Fibroblast of skin of abdomen (primary cell): ENCODE data around the gene ANXA5. TPM values are rescaled to one million over a fixed set of nuclear protein-coding genes. Genes with fewer than 3 reads are reported as not detected.
"Not testable (repeated sequence)": the region's sequence is repeated elsewhere in the genome, so short reads cannot be mapped to it uniquely, and the experiment has no call there.

Experiments used
- DNase-seq: peaks from one replicate; pipeline ENCODE4 v3.0.0-alpha.2; 2013
- polyA plus RNA-seq, 2 experiments: library from polyadenylated mRNA; unstranded; fragments of 120-200 nt; gene quantifications; one replicate each; pipeline ENCODE4 v1.2.1, GENCODE V29; 2013; ENCODE audit not compliant: insufficient read length in 2 of 2

The ANXA5 gene
- polyA plus RNA-seq (2013, experiment 1 of 2; ENCODE audit: insufficient read length): 1,330 TPM
- polyA plus RNA-seq (2013, experiment 2 of 2; ENCODE audit: insufficient read length): 1,330 TPM

DNA sequence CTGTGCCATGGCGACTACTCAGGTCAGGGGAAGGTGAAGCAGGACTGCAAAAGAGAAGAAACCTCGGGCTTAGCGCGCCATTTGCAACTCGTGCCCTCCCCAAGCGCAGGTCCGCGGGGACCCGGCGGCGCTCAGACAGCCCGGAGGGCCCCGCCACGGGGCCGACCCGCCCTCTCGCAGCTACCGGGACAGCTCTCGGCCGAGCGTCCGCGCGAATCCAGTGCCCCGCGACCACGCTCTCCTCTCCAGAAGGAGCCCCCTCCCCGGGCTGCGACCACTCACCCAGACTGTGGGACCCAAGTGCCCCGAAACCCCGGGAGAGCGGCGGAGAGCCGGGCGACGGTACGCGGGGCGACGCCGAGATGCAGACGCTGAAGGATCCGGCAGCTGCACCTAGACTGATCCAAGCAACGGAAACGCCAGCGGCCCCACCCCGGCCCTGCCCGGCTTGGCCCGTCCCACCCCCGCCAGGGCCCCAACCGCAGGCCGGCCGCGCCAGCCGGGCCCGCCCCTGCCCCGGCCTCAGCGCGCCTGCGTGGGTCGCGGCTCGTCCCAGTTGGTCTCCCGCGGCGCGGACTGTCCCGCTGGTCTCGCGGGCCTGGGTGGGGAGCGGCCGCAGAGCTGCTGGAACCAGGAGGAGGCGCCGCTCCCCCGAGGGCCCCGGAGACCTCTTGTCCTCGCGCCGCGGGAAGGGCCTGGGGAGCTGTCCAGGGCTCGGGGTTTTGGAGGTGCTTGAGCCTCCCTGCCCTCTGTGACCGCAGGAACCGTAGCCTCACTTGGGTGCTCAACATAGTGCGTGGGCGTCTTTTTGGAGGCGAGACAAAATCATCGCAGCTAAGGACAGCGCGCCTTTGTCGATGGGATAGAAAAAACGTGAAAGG is at the start of gene ANXA5:
TSS of gene ANXA5 (minus strand) at position 400 of the 881 bp plus-strand sequence. CDS start at position 9, 391 bp downstream.
- peak; percentile 93 for DNase-seq

DNA sequence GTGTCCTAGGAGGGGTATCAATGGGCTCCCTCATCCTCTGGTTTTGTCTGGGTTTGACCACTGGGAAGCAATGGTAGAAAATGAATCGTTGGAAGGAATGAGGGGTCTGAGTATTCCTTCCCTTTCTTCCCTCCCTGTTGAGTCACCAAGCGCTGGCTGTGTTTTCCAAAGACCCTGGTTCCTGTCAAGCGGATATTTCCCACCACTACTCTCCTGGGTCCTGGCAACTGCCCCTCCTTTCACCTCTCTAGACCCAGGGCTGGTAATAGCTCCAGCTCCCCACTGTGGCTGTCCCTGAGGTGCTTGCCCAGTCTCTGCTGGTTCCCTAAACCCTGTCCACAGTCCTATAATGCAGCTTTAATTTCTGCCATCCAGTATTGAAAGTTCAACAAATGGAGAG is 46.0 kb upstream of the ANXA5 start:
- DNase-seq: no peak

DNA sequence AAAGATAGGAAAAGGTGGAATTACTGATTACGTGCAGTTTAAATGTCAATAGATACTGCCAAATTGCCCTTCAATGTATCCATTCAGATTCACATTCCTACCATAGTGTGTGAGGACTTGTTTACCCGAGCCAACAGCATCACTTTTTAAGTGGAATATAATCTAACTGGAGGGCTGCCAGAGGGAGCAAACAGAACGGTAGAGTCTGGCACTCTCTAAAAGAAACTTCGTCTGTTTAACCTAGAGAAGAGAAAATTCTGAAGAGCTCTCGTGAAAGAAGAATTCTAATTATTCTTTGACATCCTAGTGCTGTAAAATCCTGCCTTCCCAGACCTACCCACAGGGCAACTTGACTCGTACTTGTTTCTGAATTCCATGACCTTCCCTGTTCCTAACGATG is 45.0 kb upstream of the ANXA5 start:
- no peak for DNase-seq

DNA sequence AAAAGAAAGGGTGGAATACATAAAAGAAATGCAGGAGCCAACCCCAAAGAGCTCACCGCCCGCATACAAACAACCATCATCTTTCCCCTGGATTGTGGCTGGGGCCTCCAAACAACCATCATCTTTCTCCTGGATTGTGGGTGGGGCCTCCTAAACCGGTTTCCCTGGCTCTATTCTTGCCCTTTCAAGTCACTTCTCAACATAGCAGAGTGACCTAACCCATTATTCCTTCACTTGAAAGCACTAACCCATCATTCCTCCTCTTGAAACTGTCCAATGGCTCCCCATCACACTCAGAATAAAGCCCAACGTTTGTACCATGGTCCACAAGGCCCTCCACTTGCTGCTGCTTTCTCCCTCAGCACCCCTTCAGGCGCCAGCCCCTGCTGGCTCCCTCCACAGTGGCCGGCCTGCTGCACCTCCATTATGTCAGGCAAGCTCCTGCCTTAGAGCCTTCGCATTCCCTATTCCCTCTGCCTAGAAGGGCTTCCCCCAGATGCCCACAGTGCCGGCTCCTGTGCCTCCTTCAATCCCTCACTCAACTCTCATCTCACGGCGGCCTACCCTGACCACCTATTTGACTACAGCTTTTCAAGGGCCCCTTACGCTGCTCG is 44.1 kb upstream of the ANXA5 start:
- DNase-seq: no peak

DNA sequence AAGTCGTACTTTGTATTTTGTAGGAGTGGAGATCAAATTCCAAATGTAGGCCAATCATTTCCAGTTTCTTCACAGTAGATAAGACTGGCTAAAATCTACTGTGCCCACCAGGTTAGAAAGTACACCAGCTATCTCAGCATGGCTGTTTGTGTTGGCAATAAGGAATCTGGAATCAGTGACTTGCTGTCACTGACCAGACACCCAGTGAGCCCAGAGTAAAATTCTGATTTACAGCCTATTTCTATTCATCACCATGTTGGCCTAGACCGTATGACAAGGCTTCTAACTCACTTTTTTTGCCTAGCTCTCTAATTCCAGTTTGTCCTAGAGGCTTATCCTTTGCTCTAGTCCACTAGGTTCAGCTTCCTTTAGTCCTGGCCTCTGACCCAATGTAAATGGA is 42.8 kb upstream of the ANXA5 start:
- no peak for DNase-seq

DNA sequence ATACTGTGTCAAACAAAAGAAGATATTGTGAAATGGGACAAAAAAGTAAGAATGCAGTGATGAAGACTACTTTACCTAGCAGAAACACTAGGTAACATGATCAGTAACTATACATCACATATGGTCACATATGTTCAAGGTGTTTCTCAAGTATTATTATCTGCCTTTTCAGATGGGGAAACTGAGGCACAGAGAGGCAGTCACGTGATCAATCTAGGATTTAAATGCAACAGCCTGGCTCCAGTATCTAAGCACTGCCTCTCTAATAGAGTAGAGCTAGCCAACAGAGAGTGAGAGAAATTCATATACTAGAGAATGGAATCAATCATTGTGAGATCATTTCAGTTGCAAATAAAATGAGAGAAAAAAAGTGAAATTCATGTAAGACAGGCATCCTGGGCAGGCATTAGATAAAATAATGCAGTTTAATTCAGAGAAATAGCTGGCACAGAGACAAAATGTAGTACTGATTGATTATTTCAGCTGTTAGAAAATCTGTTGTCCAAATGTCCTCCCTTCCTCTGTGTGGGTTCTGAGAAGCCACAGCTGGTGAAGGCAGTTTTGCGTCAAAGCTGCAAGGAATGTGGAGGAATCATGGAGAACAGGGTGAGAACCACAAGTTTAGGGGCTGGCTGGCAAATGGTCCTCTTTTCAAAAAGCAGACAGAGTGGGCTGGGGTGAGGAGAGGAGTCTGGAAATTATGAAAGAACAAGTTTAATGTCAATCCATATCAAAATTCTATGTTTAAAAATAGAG is 42.2 kb upstream of the ANXA5 start:
- peak; percentile 82 for DNase-seq

DNA sequence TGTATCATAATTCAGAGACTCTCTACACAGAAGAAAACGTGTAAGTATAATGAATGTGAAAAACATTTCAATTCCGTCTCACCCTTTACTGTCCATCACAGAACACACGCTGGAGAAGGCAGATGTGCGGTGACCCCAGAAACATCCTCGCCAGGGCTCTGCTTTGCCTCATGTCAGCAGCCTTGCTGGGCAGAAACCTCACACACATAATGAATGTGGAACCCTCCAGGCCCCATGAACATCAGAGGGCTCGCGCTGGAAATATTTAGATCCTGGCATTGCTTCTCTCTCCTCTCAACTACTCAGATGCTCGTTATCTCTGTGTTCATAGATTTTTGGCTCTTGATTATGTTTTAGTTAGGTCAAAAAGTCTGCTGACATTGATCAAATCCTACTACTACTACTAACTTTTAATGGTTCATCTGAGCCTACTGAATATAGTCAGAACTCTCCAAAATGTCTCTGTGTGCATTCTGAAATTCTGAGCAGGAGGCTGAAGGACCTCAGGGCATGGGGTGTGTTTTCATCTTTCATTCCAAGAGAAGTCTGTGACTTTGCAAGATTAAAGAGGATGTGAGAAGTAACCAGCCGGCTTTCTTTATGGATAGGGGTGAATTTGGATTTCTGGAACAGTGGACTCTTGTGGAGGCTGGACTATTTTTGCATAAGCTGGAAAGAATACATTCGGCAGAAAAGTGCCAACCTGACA is 41.2 kb upstream of the ANXA5 start:
- no peak for DNase-seq

DNA sequence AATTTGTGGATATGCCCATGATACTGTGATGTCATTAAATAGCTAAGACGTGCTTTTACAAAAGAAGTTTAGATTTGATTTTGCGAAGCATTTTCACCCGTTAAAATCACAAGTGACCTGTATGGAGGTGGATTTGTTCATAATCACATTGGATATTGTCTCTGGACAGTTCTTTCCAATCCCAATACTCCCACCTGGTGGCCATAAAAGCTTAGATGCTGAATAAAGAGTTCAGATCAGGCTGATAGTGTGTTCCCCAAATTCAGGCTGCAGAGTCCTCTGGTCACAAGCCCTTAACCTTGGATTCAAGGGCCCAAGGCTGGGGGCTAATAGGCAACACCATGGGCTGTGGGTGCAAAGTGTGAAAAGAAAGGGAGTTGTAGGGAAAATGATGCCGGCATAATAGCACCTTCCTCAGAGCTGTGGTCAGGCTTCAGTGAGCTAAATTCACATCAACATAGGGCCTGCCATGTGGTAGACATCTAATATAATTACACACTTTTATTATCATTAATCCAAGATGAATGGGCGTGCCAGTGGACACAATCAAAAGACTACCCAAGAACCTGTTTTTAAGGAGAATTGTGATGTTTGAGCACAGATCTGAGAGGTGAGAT is 40.1 kb upstream of the ANXA5 start:
- DNase-seq: peak; percentile 65

DNA sequence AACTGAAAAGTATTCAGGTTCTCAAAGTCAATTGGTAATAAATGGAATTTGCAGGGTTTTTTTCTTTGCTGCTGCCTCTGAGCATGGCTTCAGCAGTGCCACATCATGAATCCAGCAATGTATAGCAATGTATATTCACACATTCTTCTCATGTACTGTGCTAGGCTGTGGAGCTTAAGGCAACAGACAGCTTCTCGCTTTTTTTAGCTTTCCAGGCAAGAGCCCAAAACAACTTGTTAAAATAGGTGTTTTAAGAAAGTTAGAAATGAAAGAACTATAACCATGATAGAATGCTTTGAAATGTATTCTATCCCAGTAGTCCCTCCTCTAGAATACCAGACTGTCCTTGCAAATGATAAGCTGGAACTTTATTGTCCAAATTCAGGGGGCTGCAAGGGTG is 37.8 kb upstream of the ANXA5 start:
- DNase-seq: no peak

DNA sequence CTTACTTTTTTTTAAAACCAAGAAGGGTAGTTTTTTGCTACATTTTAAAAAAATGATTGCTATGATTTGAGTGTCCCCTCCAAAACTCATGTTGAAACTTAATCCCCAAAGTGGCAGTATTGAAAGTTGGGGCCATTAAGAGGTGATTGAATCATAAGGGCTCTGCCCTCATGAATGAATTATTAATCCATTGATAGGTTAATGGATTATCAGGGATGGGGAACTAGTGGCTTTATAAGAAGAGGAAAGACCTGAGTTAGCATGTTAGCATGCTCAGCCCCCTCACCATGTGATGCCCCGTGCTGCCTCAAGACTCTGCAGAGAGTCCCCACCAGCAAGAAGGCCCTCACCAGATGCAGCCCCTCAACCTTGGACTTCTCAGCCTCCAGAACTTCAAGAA is 37.2 kb upstream of the ANXA5 start:
- DNase-seq: no peak

DNA sequence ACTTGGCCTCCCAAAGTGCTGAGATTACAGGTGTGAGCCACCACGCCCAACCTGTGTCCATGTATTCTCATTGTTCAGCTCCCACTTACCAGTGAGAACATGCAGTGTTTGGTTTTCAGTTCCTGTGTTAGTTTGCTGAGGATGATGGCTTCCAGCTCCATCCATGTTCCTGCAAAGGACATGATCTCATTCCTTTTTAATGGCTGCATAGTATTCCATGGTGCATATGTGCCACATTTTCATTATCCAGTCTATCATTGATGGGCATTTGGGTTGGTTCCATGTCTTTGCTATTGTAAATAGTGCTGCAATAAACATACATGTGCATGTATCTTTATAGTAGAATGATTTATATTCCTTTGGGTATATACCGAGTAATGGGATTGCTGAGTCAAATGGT is 33.0 kb upstream of the ANXA5 start:
- not testable (repeated sequence) for DNase-seq

DNA sequence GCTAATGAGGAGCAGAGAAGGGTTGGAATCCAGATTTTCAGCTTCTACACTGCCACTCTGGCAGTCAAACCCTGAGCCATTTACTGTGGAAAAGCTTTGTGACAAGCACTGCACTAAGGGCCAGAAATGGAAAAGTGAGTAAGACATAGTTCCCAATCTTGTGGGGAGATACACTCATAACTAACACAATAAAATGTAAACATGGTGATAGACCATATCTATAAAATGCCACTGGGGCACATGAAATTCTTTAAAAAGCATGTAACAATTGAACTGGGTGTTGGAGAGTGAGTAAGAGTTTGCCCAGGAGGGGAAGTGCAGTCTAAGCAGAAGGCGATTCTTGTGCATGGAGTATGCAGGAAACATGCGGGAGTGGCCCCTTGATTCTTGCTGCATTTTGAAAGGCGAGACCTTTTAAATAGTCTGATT is 32.0 kb upstream of the ANXA5 start:
- DNase-seq: peak; percentile 86

DNA sequence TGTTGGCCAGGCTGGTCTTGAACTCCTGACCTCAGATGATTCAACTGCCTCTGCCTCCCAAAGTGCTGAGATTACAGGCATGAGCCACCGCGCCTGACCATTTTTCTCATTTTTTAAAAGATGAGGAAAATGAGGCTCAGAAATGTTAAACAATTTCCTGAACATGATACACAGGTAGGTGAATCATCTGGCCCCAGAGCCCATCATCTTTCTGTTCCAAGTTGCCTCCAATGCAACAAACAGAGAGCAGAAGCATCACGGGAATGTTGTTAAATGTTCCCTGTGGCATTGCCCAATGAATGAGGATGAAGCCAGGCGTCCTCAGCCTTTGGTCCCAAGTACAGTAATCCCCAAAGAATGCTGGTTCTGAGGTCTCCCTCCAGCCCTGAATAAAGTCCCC is 31.3 kb upstream of the ANXA5 start:
- peak; percentile 90 for DNase-seq

DNA sequence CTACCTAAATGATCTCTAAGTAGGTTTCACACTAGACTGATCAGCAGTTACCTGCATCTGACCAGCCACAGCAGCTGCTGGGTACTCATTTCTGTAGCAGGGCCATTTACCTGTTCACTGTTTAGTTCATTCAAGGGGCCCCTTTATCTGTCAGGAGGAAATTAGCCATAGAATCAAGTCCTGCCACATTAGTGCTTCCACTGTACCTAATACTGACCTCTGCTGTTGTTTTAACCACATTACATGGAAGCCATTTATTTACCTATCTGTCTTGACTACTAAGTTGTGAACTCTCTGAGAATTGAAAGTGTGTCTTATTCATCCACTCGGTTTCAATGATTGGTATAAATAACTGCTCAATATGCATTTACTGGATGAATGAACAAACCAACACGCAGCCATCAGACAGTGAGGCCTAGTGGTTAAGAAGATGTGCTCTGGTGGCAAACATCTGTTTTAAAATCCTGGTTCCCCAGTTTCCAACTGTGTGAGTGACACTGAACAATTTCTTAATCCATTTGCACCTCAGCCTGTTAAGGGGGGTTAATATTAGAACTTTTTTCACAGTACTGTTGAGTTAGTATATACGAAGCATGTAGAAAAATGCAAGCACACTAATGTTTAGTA is 30.0 kb upstream of the ANXA5 start:
- peak; percentile 70 for DNase-seq

DNA sequence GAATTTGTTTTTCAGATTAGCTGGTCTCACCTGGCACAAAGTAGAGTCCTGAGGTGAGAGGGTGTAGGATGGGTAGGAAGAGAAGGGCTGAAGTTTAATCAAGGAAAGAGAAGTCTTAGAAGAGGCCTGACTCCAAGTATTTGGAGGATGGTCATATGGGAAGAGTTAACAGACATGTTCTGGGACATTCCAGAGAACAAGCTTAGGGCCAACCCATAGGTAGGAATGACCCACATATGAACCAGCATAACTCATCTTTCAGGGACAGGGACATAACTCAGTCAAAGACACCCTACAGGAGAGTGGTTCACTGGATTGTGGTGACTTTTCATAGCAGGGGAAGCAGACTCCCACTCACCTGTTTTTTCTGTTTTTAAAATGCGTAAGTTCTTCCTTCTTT is 27.9 kb upstream of the ANXA5 start:
- no peak for DNase-seq

DNA sequence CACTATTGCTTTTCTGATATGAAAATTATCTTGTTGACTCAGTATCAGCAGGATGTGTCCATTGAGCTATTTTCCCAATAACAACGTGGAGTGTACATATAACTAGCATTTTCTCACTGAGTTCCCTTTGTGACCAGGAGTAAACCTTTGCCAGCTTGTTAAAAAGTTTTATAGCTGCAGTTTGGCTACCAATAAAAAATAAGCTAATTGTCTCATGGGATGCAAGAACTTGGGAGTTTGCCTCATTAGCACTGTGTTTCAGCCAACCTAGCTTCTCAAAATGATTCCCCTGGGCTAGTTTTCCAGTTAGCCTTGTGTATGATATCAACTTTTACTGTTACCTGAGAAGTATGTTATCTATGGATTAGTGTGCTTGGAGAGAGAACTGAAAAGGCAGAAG is 24.9 kb upstream of the ANXA5 start:
- DNase-seq: no peak

DNA sequence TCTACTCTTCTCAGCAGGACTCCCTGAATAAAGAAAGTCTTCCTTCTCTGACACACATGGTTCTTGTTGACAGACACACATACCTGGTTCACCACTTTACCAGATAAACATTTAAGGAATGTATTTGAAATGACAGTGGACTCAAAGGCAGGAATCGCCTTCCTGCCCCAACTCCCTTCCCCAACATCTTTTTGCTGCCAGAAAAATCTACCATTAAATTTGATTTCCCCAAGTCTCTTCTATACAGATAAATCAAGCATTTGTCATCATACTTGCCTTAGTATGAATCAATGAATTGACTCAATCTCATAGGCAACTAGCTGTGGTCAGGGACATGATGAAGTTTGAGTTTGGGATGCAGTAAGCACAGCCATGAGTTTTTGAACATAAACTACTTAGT is 23.3 kb upstream of the ANXA5 start:
- DNase-seq: peak; percentile 87

DNA sequence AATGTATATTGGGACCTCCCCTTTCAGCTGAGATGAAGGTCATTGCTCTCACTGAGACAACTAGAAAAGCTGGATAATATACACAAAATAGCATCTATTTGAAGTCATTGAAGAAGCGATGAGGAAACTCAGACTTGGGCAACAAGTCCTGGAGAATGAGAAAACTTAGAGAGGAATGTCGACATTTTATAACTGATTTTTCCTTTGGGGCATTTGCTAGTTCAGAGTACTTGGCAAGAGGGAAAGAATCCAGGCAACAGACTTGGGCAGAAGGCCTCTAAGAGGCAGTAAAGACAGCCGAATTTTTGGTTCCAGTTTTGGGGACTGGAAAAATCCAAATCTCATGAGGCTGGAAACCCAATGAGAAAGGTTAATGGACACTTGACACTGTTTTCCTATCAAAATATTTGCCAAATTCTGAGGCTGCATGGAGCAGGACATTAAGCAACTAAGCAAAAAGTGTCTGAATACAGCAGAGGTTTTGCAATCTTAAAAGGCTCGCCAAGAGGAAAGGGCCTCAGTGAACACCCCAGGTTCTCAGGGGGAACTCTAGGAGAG is 21.0 kb upstream of the ANXA5 start:
- no peak for DNase-seq

DNA sequence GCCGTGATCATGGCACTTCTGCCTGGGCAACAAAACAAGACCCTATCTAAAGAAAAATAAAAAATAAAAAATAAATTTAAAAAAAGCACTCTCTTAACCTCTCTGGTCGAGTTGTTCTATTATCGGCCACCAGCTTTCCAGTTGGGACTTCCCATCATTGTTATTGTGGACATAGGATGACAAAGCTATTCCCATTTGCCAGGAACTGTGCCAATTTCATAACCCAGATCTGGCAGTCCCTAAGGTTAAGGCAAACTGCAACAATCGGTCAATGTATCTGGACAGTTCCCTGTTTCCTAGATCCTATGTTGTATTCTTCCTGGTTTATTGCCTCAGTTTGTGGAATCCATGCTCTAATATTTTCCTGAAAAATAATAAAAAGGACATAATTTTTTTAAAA is 17.8 kb upstream of the ANXA5 start:
- no peak for DNase-seq

DNA sequence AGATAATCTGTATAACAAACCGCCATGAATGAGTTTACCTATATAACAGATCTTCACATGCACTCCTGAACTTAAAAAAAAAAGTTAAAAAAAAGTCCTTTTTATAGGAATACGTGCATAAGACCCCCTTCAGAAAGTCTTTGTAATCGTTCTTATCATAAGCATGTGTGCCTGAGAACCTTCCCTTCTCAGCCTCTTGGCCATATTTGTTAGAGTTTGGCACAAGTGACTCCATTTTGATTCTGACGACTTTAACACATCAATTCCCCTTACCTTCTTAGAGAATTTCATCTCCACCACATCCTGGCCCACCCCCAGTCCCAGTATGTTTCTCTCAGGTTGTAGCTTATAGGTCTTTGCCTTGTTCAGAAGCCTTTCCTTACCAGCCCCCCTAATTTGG is 16.0 kb upstream of the ANXA5 start:
- no peak for DNase-seq

DNA sequence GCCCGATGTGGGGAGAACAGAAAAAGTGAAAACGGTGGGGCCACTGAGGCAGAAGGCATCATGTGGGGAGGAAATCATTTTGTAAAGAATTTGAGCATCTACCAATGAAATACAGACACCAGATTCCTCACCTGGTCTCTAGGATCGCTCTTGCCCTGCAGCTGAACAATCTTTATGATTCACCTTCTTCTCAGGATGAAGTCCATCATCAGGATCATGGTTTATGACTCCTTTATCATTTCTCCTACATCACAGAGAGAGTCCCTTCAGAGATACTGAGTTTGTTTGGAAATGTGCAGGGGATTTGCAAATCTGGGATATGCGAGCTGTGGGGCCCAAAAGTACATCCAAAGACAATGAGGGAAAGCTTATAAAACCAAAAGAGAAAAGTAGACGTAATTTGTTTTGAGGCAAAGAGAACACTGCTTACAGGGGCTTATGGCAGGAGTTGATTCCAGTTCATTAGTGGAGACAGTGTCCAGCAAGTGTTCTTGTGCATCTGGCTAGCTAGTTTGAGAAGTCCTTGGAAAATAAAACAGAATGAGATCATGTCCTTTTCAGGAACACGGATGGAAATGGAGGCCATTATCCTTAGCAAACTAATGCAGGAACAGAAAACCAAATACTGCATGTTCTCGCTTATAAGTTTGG is 15.3 kb upstream of the ANXA5 start:
- DNase-seq: no peak
